ENCODE measurements around the gene GOLGA3.

GRCh38 chr12:132827763-132828703 lies 636 bp downstream of the GOLGA3 start:
- TF ChIP-seq CTCF (IDR thresholded peaks at IDR 0.05) (no peak), POLR2A (IDR thresholded peaks at IDR 0.05) (no peak)
